Right renal cortex interstitium (tissue), 3 donors: ENCODE measurements around the gene GALNT2. TPM values are rescaled to one million over a fixed set of nuclear protein-coding genes. Genes with fewer than 3 reads are reported as not detected.

ENCODE experiments used
- DNase-seq, 3 donors: peaks; one replicate each; pipeline ENCODE4 v3.0.0-alpha.2; 2013; ENCODE audit warnings: low read depth in 3 of 3, low spot score in 2 of 3
- polyA plus RNA-seq, 3 donors: library from polyadenylated mRNA; unstranded; fragments of 120-200 nt; gene quantifications; one replicate each; pipeline ENCODE4 v1.2.1, GENCODE V29; 2013; ENCODE audit not compliant: insufficient read length in 3 of 3

GALNT2 gene
- polyA plus RNA-seq, 3 donors: 51.5 to 57.6 (median 55.4) TPM

DNA sequence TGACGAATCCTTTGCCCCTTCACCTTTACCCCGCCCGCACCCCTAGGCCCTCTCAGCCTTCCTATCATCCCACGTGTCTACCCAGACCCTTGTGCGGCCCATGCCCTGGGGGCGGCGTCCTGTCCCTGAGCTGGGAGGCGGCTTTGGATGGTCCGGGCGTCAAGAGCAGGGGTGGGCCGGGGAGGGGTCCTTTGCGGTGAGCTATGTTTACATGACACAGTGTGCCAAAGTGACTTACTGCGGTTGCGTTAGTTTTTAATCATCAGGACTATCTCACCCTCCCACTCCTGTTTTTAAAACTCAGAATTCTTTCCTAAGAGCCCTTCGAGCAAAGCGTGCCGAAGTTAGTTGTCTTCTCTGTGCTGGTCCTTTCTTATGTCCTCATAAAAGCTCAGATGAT is 214.5 kb downstream of the GALNT2 start:
- no peak for DNase-seq

- DNase-seq: no peak
Observed at GRCh38 chr1:230282157-230282556, 215.1 kb downstream of the GALNT2 start.

DNA sequence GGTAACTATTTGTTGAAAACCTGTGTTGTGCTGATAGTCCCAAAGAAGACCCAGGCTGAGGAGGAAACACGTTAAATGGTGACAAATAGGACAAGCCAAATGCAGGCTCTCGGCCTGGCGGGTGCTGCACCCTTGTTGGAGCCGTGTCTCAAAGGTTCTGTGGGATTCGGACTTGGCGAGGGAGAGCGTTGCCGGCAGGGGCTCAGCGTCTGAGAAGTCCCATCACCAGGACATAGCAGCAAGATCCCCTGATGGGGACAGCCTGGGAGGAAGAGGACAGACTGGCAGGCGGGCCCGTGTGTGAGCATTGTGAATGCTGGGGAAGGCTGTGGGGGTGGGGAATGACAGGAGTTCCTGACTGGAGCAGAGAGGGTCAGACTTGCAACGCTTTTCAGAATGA is 216.6 kb downstream of the GALNT2 start:
- DNase-seq: no peak

GRCh38 chr1:230284891-230285290 is 217.9 kb downstream of the GALNT2 start:
- DNase-seq: no peak

DNA sequence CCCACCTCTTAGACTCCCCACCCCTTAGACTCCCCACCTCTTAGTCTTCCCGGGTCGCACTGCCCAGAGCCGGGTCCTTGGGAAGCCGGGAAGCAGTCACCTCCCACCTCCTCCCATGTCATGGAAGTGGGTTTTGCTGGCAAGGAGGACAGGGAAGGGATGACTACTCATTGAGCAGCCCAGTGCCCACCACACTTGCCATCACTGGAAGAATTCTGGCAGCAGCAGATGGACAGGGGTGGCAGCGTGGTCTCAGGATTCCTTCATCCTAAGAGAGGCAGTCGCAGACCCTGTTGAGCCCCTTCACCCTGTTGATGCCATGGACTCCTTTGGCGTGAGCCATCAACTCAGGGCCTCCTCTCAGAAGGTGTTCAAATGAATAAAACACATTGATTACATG is 218.3 kb downstream of the GALNT2 start:
- DNase-seq: no peak

DNA sequence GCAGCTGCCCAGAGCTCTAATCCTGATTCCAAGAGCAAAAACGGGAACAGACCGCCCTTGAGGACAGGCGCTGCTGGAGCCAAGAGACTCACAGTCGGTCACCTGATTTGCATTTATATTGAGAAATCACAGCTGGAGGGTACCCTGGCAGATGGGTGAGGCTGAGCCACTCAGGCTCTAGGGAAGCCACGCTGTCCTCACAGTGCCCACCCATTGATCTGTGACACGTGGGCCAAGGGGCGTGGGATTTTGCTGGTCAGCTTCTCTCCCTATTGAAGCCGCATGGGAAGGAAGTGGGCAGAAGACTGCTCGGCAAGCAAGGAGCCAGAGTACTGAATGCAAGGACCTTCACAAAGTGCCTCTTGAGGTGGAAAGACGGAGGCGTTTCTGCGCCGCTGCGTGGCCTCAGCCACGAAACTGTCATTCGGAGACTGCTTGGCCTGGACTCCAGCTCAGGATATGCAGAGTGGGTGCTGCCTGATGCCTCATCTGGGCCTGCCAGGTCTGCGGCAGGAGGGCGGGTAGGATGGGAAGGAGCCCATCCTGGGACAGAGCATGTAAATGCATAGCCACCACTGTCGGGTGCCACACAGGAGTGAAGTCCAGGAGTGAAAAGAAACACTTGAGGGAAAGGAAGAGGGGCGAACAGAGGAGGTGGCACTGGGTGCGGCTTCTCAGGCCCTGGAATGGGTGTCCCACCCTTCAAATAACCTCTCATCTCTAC is 219.3 kb downstream of the GALNT2 start:
- DNase-seq: no peak

DNA sequence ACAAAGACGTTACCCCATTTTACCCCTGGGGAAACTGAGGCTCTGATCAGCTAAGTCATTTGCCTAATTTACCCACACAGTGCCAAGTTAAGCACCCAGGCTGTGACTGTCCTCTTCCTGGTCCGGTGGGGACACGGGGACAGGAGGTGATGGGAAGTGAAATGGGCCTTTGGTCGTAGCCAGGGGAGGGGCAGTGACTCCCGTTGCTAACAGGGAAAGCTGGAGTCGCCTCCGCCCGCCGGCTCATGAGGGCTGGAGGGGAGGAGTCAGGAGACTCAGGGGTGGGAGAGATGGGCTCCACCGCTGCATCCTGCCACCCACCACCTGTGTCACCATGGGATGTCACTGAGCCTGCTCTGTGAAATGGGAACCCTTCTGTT is 219.8 kb downstream of the GALNT2 start:
- no peak for DNase-seq

DNA sequence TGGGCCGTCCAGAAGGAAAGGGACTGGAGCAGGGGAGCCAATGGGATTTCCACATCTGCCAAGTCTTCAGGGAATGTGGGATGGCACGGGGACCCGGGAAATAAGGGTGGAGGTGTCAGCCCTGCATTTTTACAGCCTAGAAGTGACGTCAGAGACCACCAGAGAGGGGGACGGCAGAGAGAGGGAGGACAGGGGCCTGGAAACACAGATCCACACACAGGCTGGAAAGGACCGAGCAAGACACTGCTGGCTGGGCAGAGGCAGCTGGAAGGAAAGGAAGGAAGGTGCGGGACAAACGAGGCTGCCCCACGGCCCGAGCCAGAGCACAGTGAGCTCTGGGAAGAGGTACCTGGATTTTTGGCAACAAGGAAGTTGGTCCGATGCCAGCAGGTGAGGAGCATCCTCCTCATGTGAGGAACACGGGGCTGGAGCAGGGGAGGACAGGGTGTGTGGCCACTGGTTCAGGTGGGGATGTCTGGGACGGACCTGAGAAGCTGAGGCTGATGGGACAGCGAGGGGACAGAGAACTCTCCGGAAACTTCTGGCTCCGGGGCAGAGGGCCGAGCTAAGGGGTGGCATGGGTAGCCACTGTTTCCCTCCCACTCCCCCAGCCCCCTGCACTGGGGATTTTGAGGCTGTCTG is 220.8 kb downstream of the GALNT2 start:
- no peak for DNase-seq

- DNase-seq: no peak
Observed at GRCh38 chr1:230288641-230289349, 221.8 kb downstream of the GALNT2 start.

DNA sequence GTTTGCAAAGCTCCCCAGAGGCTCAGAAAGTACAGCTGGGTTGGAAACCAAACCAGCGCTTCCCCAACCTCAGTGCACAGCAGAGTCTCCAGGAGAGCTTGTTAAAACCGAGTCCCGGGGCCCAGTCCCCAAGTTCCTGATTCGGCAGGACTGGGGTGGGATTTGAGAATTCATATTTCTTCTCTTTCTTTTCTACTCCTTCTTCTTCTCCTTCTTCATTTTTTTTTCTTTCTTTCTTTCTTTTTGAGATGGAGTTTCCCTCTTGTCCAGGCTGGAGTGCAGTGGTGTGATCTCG is 222.3 kb downstream of the GALNT2 start:
- DNase-seq: no peak

- no peak for DNase-seq
Observed at GRCh38 chr1:230291731-230292620, 224.9 kb downstream of the GALNT2 start.

- DNase-seq: no peak
Observed at GRCh38 chr1:230292689-230293389, 225.8 kb downstream of the GALNT2 start.

DNA sequence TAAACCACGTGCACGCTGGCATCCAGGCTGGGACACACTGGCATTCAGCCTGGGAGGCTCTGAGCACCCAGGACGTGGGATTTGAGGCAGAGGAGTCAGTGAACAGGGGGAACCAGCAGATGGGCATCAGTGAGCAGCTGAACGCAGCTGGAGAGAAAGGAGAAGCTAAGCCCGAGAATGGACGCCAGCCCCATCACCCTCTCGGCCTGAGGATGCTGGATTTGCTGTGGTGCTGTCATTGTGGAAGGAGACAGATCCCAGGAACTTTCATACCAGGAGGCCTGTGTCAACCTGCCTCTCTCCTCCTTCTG is 226.3 kb downstream of the GALNT2 start:
- no peak for DNase-seq

DNA sequence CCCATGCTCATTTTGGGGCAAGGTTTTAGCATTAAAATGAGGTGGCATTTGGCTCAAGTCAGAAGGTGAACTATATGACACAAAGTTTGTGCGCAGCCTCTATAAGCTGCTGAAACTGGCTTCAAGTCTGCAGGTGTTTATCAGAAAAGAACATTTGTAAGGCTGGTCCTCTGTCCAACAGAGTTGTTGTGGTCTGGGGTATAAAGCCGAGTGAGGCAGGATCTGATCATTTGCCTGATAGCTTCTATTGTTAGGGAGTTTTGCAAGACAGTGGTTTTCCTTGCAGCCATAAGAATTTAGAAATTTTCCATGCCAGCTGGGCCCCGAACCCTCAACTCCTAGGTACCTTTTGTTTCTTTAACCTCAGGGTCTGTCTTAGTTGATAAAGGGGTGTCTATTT is 228.3 kb downstream of the GALNT2 start:
- DNase-seq: no peak

- DNase-seq: no peak
Observed at GRCh38 chr1:230299191-230300006, 232.4 kb downstream of the GALNT2 start.

GRCh38 chr1:230300322-230301301 is 233.6 kb downstream of the GALNT2 start:
- no peak for DNase-seq

- DNase-seq: no peak
Observed at GRCh38 chr1:230301322-230301721, 234.3 kb downstream of the GALNT2 start.

GRCh38 chr1:230301822-230302221 is 234.8 kb downstream of the GALNT2 start:
- DNase-seq: no peak

DNA sequence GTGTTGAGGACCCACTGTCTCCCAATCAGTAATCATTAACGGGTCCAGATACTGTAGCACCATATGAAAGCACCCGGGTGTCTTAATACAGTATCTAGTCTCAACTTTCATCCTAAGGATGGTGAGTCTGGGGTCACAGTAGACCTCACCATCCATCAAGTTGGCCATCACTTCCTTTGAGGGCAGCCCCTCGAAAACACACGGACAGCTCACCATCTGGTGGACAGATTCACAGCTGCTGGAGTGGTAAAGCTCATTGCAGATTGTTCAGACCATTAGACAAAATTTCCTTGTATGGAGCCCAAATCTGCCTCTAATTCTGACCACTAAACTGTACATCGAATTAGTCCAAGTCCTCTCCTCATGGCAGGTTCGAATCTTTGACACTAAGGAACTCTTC is 236.0 kb downstream of the GALNT2 start:
- DNase-seq: no peak
